Esophagus (tissue), 2 donors: Measurements from ENCODE around the gene PHF3. TPM values are rescaled to one million over a fixed set of nuclear protein-coding genes. Genes with fewer than 3 reads are reported as not detected.

Experiments
- H3K27ac ChIP-seq, 2 donors: one replicate each; pipeline ENCODE4 v1.5.1; 2013; ENCODE audit warnings: low read depth in 2 of 2, mild to moderate bottlenecking in 2 of 2, inconsistent platforms in 1 of 2, low read length in 1 of 2, moderate library complexity in 1 of 2
- H3K27me3 ChIP-seq, 2 donors: one replicate each; pipeline ENCODE4 v1.6.1; 2013; ENCODE audit warnings: low read length in 2 of 2, control low read depth in 1 of 2, mild to moderate bottlenecking in 1 of 2; ENCODE audit not compliant: insufficient read depth in 2 of 2, control insufficient read depth in 1 of 2
- H3K36me3 ChIP-seq, 2 donors: one replicate each; pipeline ENCODE4 v1.6.1; 2013; ENCODE audit warnings: low read length in 1 of 2; ENCODE audit not compliant: control insufficient read depth in 2 of 2, insufficient read depth in 2 of 2
- H3K4me1 ChIP-seq, 2 donors: one replicate each; pipeline ENCODE4 v1.6.1; 2013; ENCODE audit warnings: low read length in 1 of 2; ENCODE audit not compliant: control insufficient read depth in 2 of 2, insufficient read depth in 2 of 2
- H3K4me3 ChIP-seq, 2 donors: one replicate each; pipeline ENCODE4 v1.5.1; 2013; ENCODE audit warnings: low read length in 2 of 2, mild to moderate bottlenecking in 2 of 2, low read depth in 1 of 2, moderate library complexity in 1 of 2
- H3K9me3 ChIP-seq, 2 donors: one replicate each; pipeline ENCODE4 v1.6.1; 2013; ENCODE audit warnings: mild to moderate bottlenecking in 2 of 2, low read depth in 1 of 2, low read length in 1 of 2, moderate library complexity in 1 of 2; ENCODE audit not compliant: control insufficient read depth in 2 of 2, insufficient read depth in 1 of 2
- whole genome bisulfite sequencing, 2 donors: extraction: QIAGEN DNeasy Blood & Tissue Kit; methylation state at CpG; one replicate each; pipeline ENCODE4 v1.1.7; 2013; 5-methylcytosine and 5-hydroxymethylcytosine counted together
- polyA plus RNA-seq, 2 donors: library from polyadenylated mRNA; stranded (reverse); fragments of 200-250 nt; gene quantifications; one replicate each; pipeline ENCODE4 v1.2.3, GENCODE V29; 2013
- donor health status: healthy with polysubstance abuse.
- donor health status: Bipolar disorder and iron deficiency.

Gene PHF3
- polyA plus RNA-seq, 2 donors, result 4.3 to 5.7 TPM

DNA sequence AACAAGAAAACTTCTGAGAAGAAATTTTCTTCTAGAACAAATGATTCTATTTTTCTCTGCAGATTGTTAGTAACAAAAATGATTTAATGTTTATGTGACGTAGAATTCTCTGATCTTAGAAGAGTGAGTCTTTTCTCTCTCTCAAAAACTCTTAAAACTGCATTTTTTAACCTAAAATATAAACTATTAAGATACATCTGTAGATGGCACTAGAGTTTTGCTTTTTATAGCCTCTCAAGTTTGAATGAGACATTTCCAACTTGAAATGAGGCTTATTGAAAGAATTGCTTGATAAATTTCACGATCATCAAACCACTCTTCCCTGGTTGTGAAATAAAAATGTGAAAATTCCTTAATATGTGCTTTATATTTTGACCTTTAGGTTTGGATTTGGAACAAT is 53.8 kb downstream of the PHF3 start:
- 92% methylated on average over 2 of the region's 2 CpGs for WGBS, 2 donors
- no peaks in the 10 kb centered on the region for H3K36me3 ChIP-seq
- no peak overlapping the region for H3K27ac ChIP-seq
- H3K4me1 ChIP-seq, result no peaks in the 10 kb centered on the region
- no peaks in the 10 kb centered on the region for H3K27me3 ChIP-seq
- no peak overlapping the region for H3K4me3 ChIP-seq
- H3K9me3 ChIP-seq, result no peaks in the 10 kb centered on the region

DNA sequence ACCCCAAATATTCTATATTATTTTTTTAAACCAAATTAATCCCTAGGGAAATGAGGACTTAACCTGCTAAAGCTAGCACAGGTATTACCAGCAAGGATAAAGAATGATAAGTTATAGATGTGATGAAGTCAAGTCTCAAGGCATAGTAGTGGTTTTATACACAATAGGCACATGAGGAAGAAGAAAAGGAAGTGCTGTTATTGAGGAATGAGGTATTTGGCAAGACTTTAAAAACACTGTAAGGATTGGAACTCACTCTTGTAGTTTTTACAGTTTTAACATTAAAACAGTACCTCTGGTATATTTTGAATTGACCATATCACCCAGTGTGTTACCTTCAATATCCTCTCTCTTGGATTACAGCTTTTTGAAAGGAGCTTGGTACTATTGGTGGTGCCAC is 54.6 kb downstream of the PHF3 start:
- Histone ChIP-seq H3K27ac (no peak overlapping the region), H3K9me3 (no peaks in the 10 kb centered on the region), H3K4me3 (no peak overlapping the region), H3K36me3 (no peaks in the 10 kb centered on the region), H3K4me1 (no peaks in the 10 kb centered on the region), H3K27me3 (no peaks in the 10 kb centered on the region)

DNA sequence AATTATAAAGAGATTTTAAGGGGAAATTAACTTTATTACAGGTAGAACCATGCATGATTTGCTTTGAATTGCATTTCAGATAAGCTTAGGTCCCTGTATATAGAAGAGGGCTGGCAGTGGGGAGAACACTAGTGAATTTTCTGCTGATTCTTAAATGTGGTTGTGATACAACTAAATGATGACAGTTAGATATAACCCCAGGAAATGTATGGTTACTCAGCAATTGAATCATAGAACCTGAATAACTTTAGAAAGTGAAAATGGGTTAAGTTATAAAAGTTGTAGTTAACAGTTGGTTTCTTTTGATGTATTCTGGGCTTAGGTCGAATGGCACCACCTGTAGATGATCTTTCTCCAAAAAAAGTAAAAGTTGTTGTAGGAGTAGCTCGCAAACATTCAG is 70.1 kb downstream of the PHF3 start:
- Histone ChIP-seq H3K27ac (no peak overlapping the region), H3K4me3 (no peak overlapping the region)

DNA sequence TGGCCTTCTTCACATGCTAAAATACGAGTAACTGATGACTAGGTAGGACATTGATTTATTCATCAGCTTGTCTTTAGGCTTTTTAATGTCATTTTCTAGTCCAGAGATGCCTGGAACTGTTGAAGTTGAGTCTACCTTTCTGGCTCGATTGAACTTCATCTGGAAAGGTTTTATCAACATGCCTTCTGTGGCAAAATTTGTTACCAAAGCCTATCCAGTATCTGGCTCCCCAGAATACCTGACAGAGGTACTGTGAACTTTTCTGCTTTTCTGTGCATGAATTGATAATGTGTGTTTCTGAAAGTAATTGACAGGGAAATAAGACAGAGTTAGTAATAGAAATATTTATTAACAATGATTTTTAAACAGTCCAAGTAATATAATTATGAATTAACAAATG is 71.0 kb downstream of the PHF3 start:
- no peaks in the 10 kb centered on the region for H3K9me3 ChIP-seq
- 57 to 66% methylated on average over 2 of the region's 2 CpGs for WGBS, 2 donors
- H3K4me3 ChIP-seq, result no peak overlapping the region
- no peak overlapping the region for H3K27ac ChIP-seq
- H3K36me3 ChIP-seq, result peaks cover 0 to 7% of the 10 kb centered on the region in 2 donors
- H3K4me1 ChIP-seq, result no peaks in the 10 kb centered on the region
- no peaks in the 10 kb centered on the region for H3K27me3 ChIP-seq

More for the DNA sequence above, 70.1 kb downstream of the PHF3 start:
- Histone ChIP-seq H3K9me3 (no peaks in the 10 kb centered on the region), H3K27me3 (no peaks in the 10 kb centered on the region), H3K4me1 (no peaks in the 10 kb centered on the region), H3K36me3 (peaks cover 0 to 3% of the 10 kb centered on the region in 2 donors)
- 85 to 89% methylated on average over 2 of the region's 2 CpGs for WGBS, 2 donors

DNA sequence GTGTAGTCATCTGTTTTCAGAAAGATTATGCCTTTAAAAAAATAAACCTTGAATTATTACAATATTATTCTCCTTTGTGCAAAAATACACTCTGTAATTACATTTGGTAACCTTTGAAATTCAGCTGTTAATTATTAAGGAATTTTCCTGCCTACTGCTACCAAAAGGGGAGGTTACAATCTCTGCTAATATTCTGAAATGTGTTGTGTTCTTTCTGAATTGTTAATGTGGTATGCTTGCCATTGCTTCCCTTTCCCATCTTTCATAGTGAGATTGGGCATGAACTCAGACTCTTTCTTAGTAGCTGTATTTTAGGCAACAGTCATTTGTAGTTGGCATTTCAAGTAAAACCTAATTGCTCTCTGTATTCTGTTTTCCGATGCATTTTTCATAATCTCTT is 73.0 kb downstream of the PHF3 start:
- H3K4me3 ChIP-seq, result no peak overlapping the region
- peaks cover 0 to 20% of the 10 kb centered on the region in 2 donors for H3K36me3 ChIP-seq
- no peaks in the 10 kb centered on the region for H3K9me3 ChIP-seq
- WGBS, 2 donors, result 78 to 97% methylated on average over 1 of the region's 1 CpG
- H3K4me1 ChIP-seq, result no peaks in the 10 kb centered on the region
- no peaks in the 10 kb centered on the region for H3K27me3 ChIP-seq
- H3K27ac ChIP-seq, result no peak overlapping the region

DNA sequence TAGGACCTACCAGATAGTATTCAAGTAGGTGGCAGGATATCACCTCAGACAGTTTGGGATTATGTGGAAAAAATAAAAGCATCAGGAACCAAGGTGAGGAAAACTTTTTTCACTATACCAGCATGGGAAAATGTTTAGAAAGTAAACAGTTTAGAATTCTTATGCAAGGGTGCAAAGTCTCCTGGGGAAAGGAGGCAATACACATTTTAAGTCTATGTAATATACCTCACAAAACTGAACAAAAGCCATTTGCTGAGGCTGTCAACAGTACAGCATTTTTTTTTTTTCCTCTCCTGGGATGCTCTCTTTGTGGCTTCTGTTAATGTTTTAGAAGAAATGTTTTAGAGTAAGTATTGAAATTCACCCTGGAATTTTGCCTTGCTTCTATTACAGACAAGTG is 73.5 kb downstream of the PHF3 start:
- Histone ChIP-seq H3K27me3 (no peaks in the 10 kb centered on the region), H3K9me3 (no peaks in the 10 kb centered on the region), H3K4me1 (no peaks in the 10 kb centered on the region), H3K27ac (no peak overlapping the region), H3K4me3 (no peak overlapping the region), H3K36me3 (peaks cover 0 to 20% of the 10 kb centered on the region in 2 donors)

DNA sequence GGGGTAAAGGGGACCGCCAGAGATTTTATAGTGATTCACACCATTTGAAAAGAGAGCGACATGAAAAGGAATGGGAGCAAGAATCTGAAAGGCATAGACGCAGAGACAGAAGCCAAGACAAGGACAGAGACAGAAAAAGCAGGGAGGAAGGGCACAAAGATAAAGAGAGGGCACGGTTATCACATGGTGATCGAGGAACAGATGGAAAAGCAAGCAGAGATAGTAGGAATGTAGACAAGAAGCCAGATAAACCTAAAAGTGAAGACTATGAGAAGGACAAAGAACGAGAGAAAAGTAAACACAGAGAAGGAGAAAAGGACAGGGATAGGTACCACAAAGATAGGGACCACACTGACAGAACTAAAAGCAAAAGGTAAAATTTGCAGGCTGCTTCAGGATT is 77.7 kb downstream of the PHF3 start:
- WGBS, 2 donors, result 91 to 92% methylated on average over 6 of the region's 6 CpGs

DNA sequence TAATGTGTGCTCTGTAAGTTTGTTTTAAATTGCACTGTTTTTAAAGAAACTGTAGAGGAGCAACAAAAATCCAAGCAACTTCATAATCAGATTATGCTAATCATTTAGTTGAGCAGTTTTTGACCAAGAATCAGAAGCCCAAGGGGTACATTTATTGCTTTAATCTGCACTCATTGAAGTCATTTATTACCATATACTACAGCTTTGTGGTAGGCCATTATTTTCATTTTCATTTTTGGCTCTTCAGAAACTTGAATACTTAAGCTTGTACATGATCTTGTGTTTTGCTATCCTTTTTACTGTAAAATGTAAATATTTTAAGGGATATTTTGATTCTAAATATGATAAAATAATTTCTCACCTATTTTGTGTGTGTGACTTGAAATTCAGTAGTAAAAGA is 78.5 kb downstream of the PHF3 start:
- Histone ChIP-seq H3K4me1 (no peaks in the 10 kb centered on the region), H3K27me3 (no peaks in the 10 kb centered on the region), H3K27ac (no peak overlapping the region), H3K9me3 (no peaks in the 10 kb centered on the region), H3K36me3 (peaks cover 0 to 18% of the 10 kb centered on the region in 2 donors), H3K4me3 (no peak overlapping the region)

More for the DNA sequence above, 77.7 kb downstream of the PHF3 start:
- no peaks in the 10 kb centered on the region for H3K4me1 ChIP-seq
- no peaks in the 10 kb centered on the region for H3K27me3 ChIP-seq
- no peaks in the 10 kb centered on the region for H3K9me3 ChIP-seq
- H3K4me3 ChIP-seq, result no peak overlapping the region
- peaks cover 0 to 18% of the 10 kb centered on the region in 2 donors for H3K36me3 ChIP-seq
- no peak overlapping the region for H3K27ac ChIP-seq

DNA sequence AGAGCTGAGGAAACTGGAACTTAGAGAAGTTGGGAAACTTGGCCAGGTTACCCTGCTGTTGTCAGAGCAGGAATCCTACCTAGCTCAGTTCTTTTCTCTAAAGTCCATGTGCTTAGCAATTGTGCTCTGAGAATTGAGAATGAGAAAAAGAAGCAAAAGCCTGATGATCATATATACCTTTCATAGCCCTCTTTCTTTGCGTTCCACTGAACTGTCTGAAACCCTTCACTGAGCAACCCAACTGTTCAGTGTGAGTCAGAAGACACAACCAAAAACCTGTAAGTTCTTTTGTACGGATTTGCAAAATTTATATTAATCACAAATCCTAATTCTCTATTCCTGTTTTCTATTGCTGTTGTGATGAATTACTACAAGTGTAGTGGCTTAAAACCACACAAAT is 80.6 kb downstream of the PHF3 start:
- H3K4me3 ChIP-seq, result no peak overlapping the region
- peaks cover 0 to 16% of the 10 kb centered on the region in 2 donors for H3K36me3 ChIP-seq
- 91 to 97% methylated on average over 2 of the region's 2 CpGs for WGBS, 2 donors
- H3K4me1 ChIP-seq, result no peaks in the 10 kb centered on the region
- no peak overlapping the region for H3K27ac ChIP-seq
- no peaks in the 10 kb centered on the region for H3K27me3 ChIP-seq
- no peaks in the 10 kb centered on the region for H3K9me3 ChIP-seq

DNA sequence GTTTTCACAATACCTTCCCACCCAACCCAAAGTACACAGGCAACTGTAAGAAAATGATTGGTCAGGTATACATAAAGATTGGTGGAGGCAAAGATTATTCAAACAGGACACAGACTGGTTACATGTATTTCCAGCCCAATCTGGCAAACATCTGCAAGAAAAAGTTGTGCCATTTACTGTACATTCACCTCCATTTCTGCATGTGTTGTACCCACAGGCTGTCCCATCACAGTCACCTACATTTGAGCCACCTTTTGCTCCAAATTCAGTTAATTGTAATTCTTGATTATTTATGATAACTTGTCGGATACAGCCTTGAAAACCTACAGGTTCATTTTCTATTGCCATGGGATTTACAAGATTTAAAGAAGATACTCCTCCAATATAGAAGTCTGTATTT is 85.6 kb downstream of the PHF3 start:
- H3K4me1 ChIP-seq, result no peaks in the 10 kb centered on the region
- no peaks in the 10 kb centered on the region for H3K9me3 ChIP-seq
- WGBS, 2 donors, result 89 to 93% methylated on average over 1 of the region's 1 CpG
- H3K27ac ChIP-seq, result no peak overlapping the region
- H3K27me3 ChIP-seq, result no peaks in the 10 kb centered on the region
- H3K4me3 ChIP-seq, result no peak overlapping the region
- H3K36me3 ChIP-seq, result no peaks in the 10 kb centered on the region
